ENCODE data around the gene NAPA. TPM values are rescaled to one million over a fixed set of nuclear protein-coding genes. Genes with fewer than 3 reads are reported as not detected.

NAPA gene
- total RNA-seq, 1 experiment from 2014 or later: 80.4 TPM

DNA sequence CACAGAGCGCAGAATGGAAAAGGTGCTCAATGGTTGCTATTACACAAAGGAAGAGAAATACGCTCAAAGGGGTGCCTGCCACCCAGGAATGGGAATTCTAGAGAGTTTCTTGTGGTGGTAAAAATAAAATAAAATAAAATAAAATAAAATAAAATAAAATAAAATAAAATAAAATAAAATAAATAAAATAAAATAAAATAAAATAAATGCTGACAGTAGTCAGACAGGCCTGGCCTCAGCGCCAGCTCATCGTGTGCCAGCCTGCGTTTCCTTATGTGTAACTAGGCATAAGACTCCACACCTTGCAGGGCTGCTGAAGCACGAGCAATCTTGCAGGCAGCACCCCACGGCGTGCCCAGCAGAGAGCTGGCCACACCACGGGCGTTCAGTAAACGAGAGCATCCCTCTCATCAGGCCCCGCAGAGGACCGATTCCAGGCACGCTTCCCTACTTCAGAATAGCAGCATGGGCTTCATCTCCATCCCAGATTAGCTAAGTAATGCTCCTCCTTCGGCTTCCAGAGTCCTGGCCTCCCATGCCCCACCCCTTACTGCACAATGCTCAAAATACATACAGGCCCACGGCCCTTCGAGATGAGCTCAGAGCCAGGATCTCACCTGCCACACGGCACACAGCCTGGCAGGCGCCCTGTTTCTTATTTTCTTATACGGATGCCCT is 5.6 kb downstream of the NAPA start:
- Histone ChIP-seq H3K27ac (no peak overlapping the region), H4K20me1 (ENCODE audit: insufficient read depth) (peaks cover 21% of the 10 kb centered on the region), H3K4me2 (no peak overlapping the region)

DNA sequence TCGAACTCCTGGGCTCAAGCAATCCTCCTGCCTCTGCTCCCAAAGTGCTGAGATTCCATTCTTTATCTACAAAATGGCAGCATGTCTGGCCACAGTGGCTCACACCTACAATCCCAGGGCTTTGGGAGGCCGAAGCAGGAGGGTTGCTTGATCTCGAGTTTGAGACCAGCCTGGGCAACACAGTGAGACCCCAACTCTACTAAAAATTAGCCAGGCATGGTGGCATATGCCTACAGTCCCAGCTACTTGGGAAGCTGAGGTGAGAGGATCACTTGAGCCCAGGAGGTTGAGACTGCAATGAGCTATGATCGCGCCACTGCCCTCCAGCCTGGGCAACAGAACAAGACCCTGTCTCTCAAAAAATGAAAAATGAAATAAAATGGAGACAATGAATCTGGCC is 6.1 kb downstream of the NAPA start:
- POLR2A ChIA-PET (ENCODE audit: unreplicated experiment): interaction anchor here (0.6 to 0.7 kb wide), 2 partner anchors 14 to 44 kb away, joined by 4 to 6 read pairs; no protein-coding TSS in a partner anchor
- Histone ChIP-seq H4K20me1 (ENCODE audit: insufficient read depth) (peaks cover 22% of the 10 kb centered on the region), H3K27ac (no peak overlapping the region)

More for the DNA sequence above, 5.6 kb downstream of the NAPA start:
- H3K9me3 ChIP-seq (ENCODE audit: insufficient read depth, low read depth): no peaks in the 10 kb centered on the region
- no peaks in the 10 kb centered on the region for H3F3A ChIP-seq (ENCODE audit: insufficient read depth, low read depth)
- no peak for DNase-seq
- ChIA-PET POLR2A (ENCODE audit: unreplicated experiment) (interaction anchor here (0.6 to 0.7 kb wide), 2 partner anchors 13 to 44 kb away, joined by 4 to 6 read pairs; no protein-coding TSS in a partner anchor), CTCF (interaction anchor here (0.6 kb wide), 1 partner anchor 76 kb away, joined by 3 read pairs; no protein-coding TSS in a partner anchor)
- TF ChIP-seq, protein P1, sequence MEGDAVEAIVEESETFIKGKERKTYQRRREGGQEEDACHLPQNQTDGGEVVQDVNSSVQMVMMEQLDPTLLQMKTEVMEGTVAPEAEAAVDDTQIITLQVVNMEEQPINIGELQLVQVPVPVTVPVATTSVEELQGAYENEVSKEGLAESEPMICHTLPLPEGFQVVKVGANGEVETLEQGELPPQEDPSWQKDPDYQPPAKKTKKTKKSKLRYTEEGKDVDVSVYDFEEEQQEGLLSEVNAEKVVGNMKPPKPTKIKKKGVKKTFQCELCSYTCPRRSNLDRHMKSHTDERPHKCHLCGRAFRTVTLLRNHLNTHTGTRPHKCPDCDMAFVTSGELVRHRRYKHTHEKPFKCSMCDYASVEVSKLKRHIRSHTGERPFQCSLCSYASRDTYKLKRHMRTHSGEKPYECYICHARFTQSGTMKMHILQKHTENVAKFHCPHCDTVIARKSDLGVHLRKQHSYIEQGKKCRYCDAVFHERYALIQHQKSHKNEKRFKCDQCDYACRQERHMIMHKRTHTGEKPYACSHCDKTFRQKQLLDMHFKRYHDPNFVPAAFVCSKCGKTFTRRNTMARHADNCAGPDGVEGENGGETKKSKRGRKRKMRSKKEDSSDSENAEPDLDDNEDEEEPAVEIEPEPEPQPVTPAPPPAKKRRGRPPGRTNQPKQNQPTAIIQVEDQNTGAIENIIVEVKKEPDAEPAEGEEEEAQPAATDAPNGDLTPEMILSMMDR (conservative IDR thresholded peaks at IDR 0.05): no peak
- TF ChIP-seq EZH2 (IDR thresholded peaks at IDR 0.05; ENCODE audit: low read depth): no peak
- H2AFZ ChIP-seq: no peak overlapping the region
- H3K4me1 ChIP-seq (replicated peaks; ENCODE audit: insufficient read depth): peaks cover 14% of the 10 kb centered on the region
- H3K9me2 ChIP-seq (ENCODE audit: insufficient read depth): no peaks in the 10 kb centered on the region
- no peak overlapping the region for H3K4me3 ChIP-seq
- H3K36me3 ChIP-seq (ENCODE audit: low read depth): no peaks in the 10 kb centered on the region
- peaks cover 59% of the 10 kb centered on the region for H3K79me2 ChIP-seq (ENCODE audit: low read depth)
- H3K27me3 ChIP-seq (ENCODE audit: insufficient read depth, low read depth): no peaks in the 10 kb centered on the region
- intact Hi-C loops (cut with micrococcal nuclease; ENCODE audit: unreplicated experiment): no loop called here
- BruUV-seq (replicated peaks): no TSS peak

DNA sequence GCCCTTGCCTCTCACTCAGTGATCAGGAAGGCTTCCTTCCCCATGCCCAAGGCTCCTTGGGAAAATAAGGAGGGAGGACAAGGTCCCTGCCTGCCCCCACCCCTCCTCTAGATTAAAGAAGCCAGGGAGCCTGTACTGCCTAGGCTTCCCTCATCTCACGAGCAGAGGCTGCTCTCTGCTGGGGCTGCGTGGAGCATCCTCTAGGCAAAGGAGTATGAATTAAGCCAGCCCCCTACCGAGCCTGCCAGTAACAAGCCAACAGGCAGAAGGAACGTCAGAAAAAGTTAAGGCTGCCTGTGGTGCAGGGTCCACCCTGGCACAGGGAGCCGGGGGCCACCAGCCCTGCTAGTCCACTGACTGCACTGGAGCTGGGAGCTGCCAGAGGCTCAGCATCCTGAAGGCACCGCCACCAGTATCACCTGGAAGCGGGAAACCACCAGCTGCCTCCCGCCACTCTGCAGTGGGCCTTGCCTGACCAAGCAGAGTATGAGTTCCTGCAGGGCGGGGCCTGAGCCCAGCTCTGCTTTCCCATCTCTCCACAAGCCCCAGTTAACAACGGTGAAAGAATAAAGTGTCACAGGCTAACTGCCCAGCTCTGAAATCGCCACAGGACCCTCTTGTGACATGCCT is 6.8 kb downstream of the NAPA start:
- peaks cover 46% of the 10 kb centered on the region for H3K79me2 ChIP-seq (ENCODE audit: low read depth)
- H3F3A ChIP-seq (ENCODE audit: insufficient read depth, low read depth): no peaks in the 10 kb centered on the region
- peaks cover 8% of the 10 kb centered on the region for H3K4me1 ChIP-seq (replicated peaks; ENCODE audit: insufficient read depth)
- ChIA-PET POLR2A (ENCODE audit: unreplicated experiment) (no interaction called here), CTCF (no interaction called here)
- no peaks in the 10 kb centered on the region for H3K27me3 ChIP-seq (ENCODE audit: insufficient read depth, low read depth)
- H2AFZ ChIP-seq: no peak overlapping the region
- H3K9me2 ChIP-seq (ENCODE audit: insufficient read depth): no peaks in the 10 kb centered on the region
- intact Hi-C loops (cut with micrococcal nuclease; ENCODE audit: unreplicated experiment): no loop called here
- TF ChIP-seq, protein P1 (conservative IDR thresholded peaks at IDR 0.05): no peak
- TF ChIP-seq EZH2 (IDR thresholded peaks at IDR 0.05; ENCODE audit: low read depth): no peak
- peaks cover 25% of the 10 kb centered on the region for H4K20me1 ChIP-seq (ENCODE audit: insufficient read depth)
- H3K36me3 ChIP-seq (ENCODE audit: low read depth): no peaks in the 10 kb centered on the region
- no TSS peak for BruUV-seq (replicated peaks)
- no peak for DNase-seq
- H3K27ac ChIP-seq: no peak overlapping the region
- no peak overlapping the region for H3K4me2 ChIP-seq
- H3K4me3 ChIP-seq: no peak overlapping the region
- no peaks in the 10 kb centered on the region for H3K9me3 ChIP-seq (ENCODE audit: insufficient read depth, low read depth)

More for the DNA sequence above, 6.1 kb downstream of the NAPA start:
- Histone ChIP-seq H3K4me3 (no peak overlapping the region), H3F3A (ENCODE audit: insufficient read depth, low read depth) (no peaks in the 10 kb centered on the region), H3K36me3 (ENCODE audit: low read depth) (no peaks in the 10 kb centered on the region), H2AFZ (no peak overlapping the region), H3K4me2 (no peak overlapping the region), H3K9me3 (ENCODE audit: insufficient read depth, low read depth) (no peaks in the 10 kb centered on the region), H3K27me3 (ENCODE audit: insufficient read depth, low read depth) (no peaks in the 10 kb centered on the region), H3K9me2 (ENCODE audit: insufficient read depth) (no peaks in the 10 kb centered on the region), H3K4me1 (replicated peaks; ENCODE audit: insufficient read depth) (peaks cover 14% of the 10 kb centered on the region), H3K79me2 (ENCODE audit: low read depth) (peaks cover 53% of the 10 kb centered on the region)
- CTCF ChIA-PET: interaction anchor here (0.6 kb wide), 1 partner anchor 77 kb away, joined by 3 read pairs; no protein-coding TSS in a partner anchor
- TF ChIP-seq, protein P1 (conservative IDR thresholded peaks at IDR 0.05): no peak
- no peak for TF ChIP-seq EZH2 (IDR thresholded peaks at IDR 0.05; ENCODE audit: low read depth)
- intact Hi-C loops (cut with micrococcal nuclease; ENCODE audit: unreplicated experiment): no loop called here
- DNase-seq: no peak
- no TSS peak for BruUV-seq (replicated peaks)

All from PC-9 (cell line).